GM19035 (cell line): ENCODE data around the gene GPR152.
"Not testable (repeated sequence)": the region's sequence is repeated elsewhere in the genome, so short reads cannot be mapped to it uniquely, and the experiment has no call there.

ENCODE experiments used
- ATAC-seq: cut with Tn5 transposase; IDR thresholded peaks from one replicate; pipeline ENCODE4 v1.9.1; 2021; ENCODE audit not compliant: unreplicated experiment

The GPR152 gene

DNA sequence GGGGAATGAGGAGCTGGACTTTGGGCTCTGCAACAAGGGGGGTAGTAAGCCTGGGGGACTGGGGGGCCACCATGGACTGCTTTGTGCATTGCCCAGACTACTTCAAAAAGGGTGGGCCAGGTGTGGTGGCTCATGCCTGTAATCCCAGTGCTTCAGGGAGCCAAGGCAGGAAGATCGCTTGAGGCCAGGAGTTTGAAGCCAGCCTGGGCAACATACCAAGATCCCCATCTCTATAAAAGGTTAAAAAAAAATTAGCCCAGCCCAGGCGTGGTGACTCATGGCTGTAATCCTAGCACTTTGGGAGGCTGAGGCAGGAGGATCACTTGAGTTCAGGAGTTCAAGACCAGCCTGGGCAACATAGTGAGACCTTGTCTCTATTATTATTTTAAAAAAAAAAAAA lies 13.0 kb upstream of the GPR152 start:
- ATAC-seq, result not testable (repeated sequence)

- ATAC-seq, result no peak
Measured at GRCh38 chr11:67465189-67465510, 12.6 kb upstream of the GPR152 start.

- ATAC-seq, result peak; percentile 49
Measured at GRCh38 chr11:67464411-67465188, 12.1 kb upstream of the GPR152 start.

GRCh38 chr11:67463680-67464410 lies 11.3 kb upstream of the GPR152 start:
- no peak for ATAC-seq

- ATAC-seq, result no peak
Measured at GRCh38 chr11:67463186-67463585, 10.7 kb upstream of the GPR152 start.

- ATAC-seq, result no peak
Measured at GRCh38 chr11:67458266-67458665, 5.7 kb upstream of the GPR152 start.

DNA sequence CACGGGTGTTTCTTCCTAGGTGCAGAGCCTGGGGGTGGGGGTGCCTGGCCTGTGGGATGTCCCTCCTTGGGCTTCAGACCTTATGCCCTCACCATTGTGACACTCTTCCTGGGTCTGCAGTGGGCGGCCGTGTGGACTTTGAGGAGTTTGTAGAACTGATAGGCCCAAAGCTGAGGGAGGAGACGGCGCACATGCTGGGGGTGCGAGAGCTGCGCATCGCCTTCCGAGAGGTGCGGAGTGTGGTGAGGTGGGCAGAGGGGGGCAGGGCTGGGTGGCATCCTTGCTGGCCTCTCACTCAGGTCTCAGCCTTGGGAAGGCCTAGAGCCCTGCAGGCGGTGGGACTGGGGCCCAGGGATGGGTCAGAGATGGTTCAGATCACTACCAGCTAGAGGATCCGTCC lies 4.9 kb upstream of the GPR152 start:
- no peak for ATAC-seq

GRCh38 chr11:67456068-67456705 lies 3.7 kb upstream of the GPR152 start:
- ATAC-seq, result no peak

DNA sequence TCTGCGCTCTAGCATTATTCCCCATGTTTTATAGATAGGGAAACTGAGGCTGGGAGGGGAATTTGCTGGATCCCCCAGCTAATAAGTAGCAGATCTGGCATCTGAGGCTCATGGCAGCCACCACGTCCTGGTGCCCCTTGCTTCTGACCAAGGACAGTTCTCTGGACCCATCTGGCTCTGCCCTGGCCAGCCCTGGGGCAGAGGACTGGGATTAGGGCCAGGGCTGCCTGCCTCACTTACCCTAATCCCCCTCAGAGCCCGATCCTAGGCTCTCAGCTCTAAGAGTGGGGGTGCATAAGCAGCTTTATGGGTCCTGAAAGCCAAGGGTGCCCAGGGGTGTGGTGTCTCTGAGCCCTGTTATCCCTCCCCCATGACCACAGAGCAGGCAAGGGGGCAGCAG lies 2.5 kb upstream of the GPR152 start, which contains the start of gene CABP4:
Gene CABP4, plus strand, starts transcription at position 301 of the 400 bp plus-strand sequence. Its CDS starts 70 bp downstream, at position 371.
- no peak for ATAC-seq

GRCh38 chr11:67453816-67454732 lies 1.5 kb upstream of the GPR152 start:
- ATAC-seq, result no peak

DNA sequence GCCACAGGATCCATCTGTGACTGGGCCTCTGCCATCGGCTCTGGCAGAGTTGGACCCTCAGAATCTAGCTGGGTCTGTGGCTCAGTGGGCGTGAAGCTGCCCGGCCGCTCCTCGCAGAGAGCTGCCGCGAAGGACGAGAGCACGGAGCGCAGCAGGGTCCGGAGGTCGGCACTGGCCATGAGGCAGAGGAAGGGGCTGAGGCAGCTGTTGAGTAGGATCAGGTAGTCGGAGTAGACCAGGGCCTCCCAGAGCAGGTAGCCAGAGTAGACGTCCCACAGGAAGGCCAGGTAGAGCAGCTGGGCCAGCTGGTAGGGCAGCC lies 912 bp downstream of the GPR152 start:
- ATAC-seq, result no peak

DNA sequence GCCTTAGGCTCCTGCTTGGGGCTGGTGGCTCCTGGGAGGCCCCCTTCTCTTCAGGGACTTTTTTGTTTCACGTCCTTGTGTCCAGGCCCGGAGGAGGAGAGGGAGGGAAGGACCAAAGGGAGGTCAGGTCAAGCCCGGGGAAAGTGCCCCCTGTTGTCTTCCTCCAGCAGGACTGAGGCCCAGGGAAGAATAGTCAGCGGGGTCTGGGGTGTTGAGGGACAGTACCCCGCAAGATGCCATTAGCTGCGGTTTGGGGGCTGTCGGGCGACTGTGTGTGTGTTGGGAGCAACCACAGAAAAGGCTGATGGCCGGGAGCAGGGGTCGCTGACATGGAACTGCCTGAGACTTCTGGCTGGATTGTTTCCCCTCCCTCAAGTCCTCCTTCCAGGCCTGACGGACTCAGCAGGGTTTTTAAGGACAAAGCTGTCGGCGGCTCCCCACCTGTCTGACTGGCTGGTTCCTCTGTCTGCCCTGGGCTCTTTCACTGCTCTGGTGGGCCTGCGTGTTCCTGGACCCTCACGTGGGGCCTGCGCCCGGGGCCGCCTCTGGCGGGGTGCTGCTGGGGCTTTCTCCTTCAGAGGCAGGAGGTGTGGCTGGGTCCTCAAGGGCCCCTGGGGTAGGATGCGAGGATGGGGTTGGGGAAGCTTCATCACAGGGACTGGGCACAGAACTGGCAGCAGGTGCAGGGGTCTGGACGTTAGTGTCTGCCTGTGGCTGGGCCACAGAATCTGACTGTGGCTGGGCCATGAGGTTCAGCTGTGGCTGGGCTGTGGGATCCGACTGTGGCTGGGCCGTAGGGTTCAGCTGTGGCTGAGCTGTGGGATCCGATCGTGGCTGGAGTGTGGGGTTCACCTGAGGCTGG lies 1.5 kb downstream of the GPR152 start:
- no peak for ATAC-seq

DNA sequence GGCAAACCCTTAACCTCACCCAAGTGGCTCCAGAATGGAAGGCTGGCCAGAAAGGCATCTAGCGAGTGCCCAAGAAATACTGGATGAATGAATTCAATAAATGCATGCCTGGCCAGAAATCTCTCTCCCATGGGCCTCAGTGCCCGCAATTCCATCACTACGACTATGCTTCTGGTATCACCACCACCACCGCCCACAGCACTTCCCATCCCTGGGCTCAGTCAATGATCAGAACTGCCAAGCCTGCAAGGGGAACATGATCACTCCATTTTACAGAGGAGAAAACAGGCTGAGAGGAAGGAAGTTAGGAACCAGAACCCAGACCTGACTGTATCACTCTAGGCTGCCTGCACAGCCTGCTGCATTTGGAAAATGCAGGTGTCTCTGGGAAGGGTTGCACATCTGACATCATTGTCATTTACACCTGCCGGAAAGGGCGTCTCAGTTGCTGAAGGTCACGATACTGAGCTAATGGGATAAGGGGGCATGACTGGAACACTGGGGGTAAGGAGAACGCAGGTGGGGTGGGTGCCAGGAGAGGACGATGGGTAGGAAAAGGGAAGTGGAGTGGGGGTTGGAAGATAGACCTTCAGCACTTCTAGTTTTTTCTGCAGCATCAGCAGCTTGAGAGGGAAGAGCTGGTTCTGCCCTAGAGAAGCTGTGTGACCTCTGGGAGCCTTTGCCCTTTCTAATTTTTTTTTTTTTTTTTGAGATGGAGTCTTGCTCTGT lies 3.2 kb downstream of the GPR152 start:
- no peak for ATAC-seq

GRCh38 chr11:67448220-67448609 lies 4.3 kb downstream of the GPR152 start:
- ATAC-seq, result no peak

- ATAC-seq, result no peak
Measured at GRCh38 chr11:67445515-67445914, 7.0 kb downstream of the GPR152 start.

GRCh38 chr11:67442504-67443404 lies 9.8 kb downstream of the GPR152 start:
- no peak for ATAC-seq

DNA sequence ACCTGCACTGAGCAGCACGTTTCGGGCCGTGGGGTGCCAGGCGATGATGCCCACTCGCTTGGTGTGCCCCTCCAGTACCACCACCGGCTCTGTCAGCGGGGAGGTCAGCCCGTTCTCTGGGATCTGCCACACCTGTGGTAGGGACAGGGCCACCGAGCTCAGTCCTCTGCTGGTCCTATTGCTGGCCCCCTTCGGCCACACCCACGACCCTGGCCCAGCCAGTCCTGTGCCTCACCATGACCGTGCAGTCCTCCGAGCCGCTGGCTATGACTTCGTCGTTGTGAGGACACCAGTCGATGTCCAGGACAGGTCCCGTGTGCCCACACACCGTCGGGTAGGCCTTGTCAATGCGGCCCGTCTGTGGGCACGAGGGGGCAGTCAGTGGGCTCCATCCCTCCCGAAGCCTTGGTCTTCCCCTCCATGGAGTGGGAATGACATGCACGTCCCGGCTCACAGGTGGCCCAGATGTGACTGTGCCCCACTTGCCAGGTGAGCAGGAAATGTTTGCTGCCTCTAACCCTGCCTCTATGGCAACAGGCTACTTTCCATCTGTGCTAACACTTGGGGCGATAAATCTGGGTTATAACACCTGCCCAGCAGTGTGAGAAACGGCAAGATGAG lies 10.7 kb downstream of the GPR152 start:
- ATAC-seq, result no peak

DNA sequence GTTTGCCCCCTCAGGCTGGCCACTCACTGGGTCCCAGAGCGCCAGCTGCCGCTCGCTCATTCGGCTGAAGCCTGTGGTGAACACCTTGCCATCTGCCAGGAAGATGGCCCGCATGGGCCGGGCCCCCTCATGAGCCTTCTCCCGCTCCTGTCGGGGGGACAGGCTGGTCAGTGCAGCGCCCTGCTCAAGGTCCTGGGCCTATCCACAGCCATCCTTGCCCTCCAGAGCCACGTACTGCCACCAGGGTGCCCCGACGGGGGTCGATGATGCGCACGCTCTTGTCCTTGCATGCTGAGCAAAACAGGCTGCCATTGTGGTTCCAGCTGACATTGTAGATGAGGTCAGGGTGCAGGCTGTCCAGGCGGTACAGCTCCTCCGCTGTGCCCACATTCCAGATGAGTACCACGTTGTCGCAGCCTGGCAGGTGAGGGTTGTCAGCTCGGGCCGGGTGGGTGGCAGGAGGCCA lies 11.4 kb downstream of the GPR152 start:
- ATAC-seq, result no peak
